RWPE1 (cell line): ENCODE results near the gene SMTN.
"Not testable (repeated sequence)": the region's sequence is repeated elsewhere in the genome, so short reads cannot be mapped to it uniquely, and the experiment has no call there.

Experiments
- CTCF ChIA-PET: fragments of 350-600 bp; sonication (Branson Sonifier 250); formaldehyde crosslinking; extraction: SDS; loops from one replicate; lab custom pipeline; 2021; lab: Yijun Ruan, JAX
- POLR2A ChIA-PET: fragments of 400-600 bp; formaldehyde crosslinking; extraction: SDS; loops from one replicate; lab custom pipeline; 2020; ENCODE audit warnings: antibody characterized with exemption; ENCODE audit not compliant: low non-redundant PET; lab: Yijun Ruan, JAX
- DNase-seq: peaks from one replicate; pipeline ENCODE4 v3.0.0; 2012; ENCODE audit warnings: low spot score
- H3K27ac ChIP-seq: fragments of 450-650 bp; 2 replicates; pipeline ENCODE4 v1.5.1; 2017
- CTCF ChIP-seq: fragments of 450-650 bp; conservative IDR thresholded peaks from 2 replicates; pipeline ENCODE4 v1.5.1; 2017; ENCODE audit warnings: low read depth, mild to moderate bottlenecking

Gene SMTN

GRCh38 chr22:31075961-31076360, 5.2 kb upstream of the SMTN start:
- DNase-seq: no peak
- POLR2A ChIA-PET: no interaction called here
- CTCF ChIA-PET: no interaction called here
- TF ChIP-seq CTCF: no peak
- no peak overlapping the region for H3K27ac ChIP-seq

- TF ChIP-seq CTCF: no peak
- POLR2A ChIA-PET: no interaction called here
- no peak overlapping the region for H3K27ac ChIP-seq
- DNase-seq: no peak
- CTCF ChIA-PET: no interaction called here
These were observed 3.4 kb upstream of the SMTN start for GRCh38 chr22:31077681-31078080.

- DNase-seq, H3K27ac ChIP-seq, POLR2A ChIA-PET, CTCF ChIA-PET: not testable (repeated sequence)
These were observed 2.7 kb upstream of the SMTN start for GRCh38 chr22:31078389-31078788.

GRCh38 chr22:31079095-31079642, 1.9 kb upstream of the SMTN start:
- ChIA-PET CTCF (no interaction called here), POLR2A (no interaction called here)
- no peak for TF ChIP-seq CTCF
- DNase-seq: no peak
- no peak overlapping the region for H3K27ac ChIP-seq

GRCh38 chr22:31080164-31080847, 812 bp upstream of the SMTN start:
- no peak for DNase-seq
- POLR2A ChIA-PET: interaction anchor here (0.6 to 1.0 kb wide), 3 partner anchors 17 to 26 kb away, joined by 3 to 4 read pairs (median 4); no protein-coding TSS in a partner anchor
- no peak for TF ChIP-seq CTCF
- CTCF ChIA-PET: interaction anchor here (0.6 kb wide), 1 partner anchor 44 kb away, joined by 3 read pairs; no protein-coding TSS in a partner anchor
- peak overlapping the region; percentile 86 for H3K27ac ChIP-seq

GRCh38 chr22:31081963-31082605, 966 bp downstream of the SMTN start:
- CTCF ChIA-PET: interaction anchor here (0.9 to 1.1 kb wide), 2 partner anchors 113 to 137 kb away, joined by 4 read pairs; partner anchors contain the start of gene TUG1
- H3K27ac ChIP-seq: peak overlapping the region; percentile 86
- peak; percentile 73 for DNase-seq
- POLR2A ChIA-PET: interaction anchor here (1.4 kb wide), 1 partner anchor 112 kb away, joined by 3 read pairs; no protein-coding TSS in a partner anchor
- no peak for TF ChIP-seq CTCF
